Uterus (tissue), 2 donors: Measurements from ENCODE around the gene DNAL1.

ENCODE experiments used
- POLR2A ChIP-seq, 2 donors: fragments of 450-650 bp; IDR thresholded peaks; one replicate each; pipeline ENCODE4 v1.6.1; 2016; ENCODE audit warnings: antibody characterized with exemption in 2 of 2, mild to moderate bottlenecking in 1 of 2, moderate library complexity in 1 of 2
- TF ChIP-seq, protein P1 (sequence below), 4 experiments: fragments of 200-600 bp in 2 of 4; fragments of 450-650 bp in 2 of 4; sonication (generic) in 2 of 4; IDR thresholded peaks; one replicate each; pipeline ENCODE4 v1.5.1; 2016 to 2019; ENCODE audit warnings: antibody characterized with exemption in 4 of 4, mild to moderate bottlenecking in 2 of 4, moderate library complexity in 1 of 4

- TF ChIP-seq, protein P1, sequence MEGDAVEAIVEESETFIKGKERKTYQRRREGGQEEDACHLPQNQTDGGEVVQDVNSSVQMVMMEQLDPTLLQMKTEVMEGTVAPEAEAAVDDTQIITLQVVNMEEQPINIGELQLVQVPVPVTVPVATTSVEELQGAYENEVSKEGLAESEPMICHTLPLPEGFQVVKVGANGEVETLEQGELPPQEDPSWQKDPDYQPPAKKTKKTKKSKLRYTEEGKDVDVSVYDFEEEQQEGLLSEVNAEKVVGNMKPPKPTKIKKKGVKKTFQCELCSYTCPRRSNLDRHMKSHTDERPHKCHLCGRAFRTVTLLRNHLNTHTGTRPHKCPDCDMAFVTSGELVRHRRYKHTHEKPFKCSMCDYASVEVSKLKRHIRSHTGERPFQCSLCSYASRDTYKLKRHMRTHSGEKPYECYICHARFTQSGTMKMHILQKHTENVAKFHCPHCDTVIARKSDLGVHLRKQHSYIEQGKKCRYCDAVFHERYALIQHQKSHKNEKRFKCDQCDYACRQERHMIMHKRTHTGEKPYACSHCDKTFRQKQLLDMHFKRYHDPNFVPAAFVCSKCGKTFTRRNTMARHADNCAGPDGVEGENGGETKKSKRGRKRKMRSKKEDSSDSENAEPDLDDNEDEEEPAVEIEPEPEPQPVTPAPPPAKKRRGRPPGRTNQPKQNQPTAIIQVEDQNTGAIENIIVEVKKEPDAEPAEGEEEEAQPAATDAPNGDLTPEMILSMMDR (IDR thresholded peaks at IDR 0.05): no peak
- no peak for TF ChIP-seq POLR2A (IDR thresholded peaks at IDR 0.05)
These were observed 79.9 kb downstream of the DNAL1 start for GRCh38 chr14:73724696-73725095.
